HepG2 (cell line): ENCODE results near the gene EDNRA.

ENCODE experiments used
- POLR2A ChIP-seq, 2 experiments: IDR thresholded peaks; 2 replicates each; pipeline ENCODE4 v1.6.1; 2011; ENCODE audit warnings: low read depth in 2 of 2, low read length in 2 of 2, mild to moderate bottlenecking in 1 of 2, moderate library complexity in 1 of 2; ENCODE audit not compliant: insufficient read depth in 1 of 2
- RXRA ChIP-seq: sonication (generic); formaldehyde crosslinking; IDR thresholded peaks from 2 replicates; pipeline ENCODE4 v1.5.1; 2020; ENCODE audit warnings: missing genetic modification reagents
- SIN3B ChIP-seq: fragments of 150-350 bp; IDR thresholded peaks from 2 replicates; pipeline ENCODE4 v1.6.1; 2014; ENCODE audit warnings: low read length
- ZNF225 ChIP-seq: sonication (generic); formaldehyde crosslinking; IDR thresholded peaks from 2 replicates; pipeline ENCODE4 v1.4.0; 2020; ENCODE audit warnings: mild to moderate bottlenecking, missing genetic modification reagents
- TF ChIP-seq, protein P1 (sequence below): sonication (generic); formaldehyde crosslinking; IDR thresholded peaks from 2 replicates; pipeline ENCODE4 v1.5.0; 2020; ENCODE audit warnings: missing genetic modification reagents
- TF ChIP-seq, protein P2 (sequence below): sonication (generic); formaldehyde crosslinking; IDR thresholded peaks from 2 replicates; pipeline ENCODE4 v1.5.0; 2020; ENCODE audit warnings: mild to moderate bottlenecking, missing genetic modification reagents, moderate library complexity
- TF ChIP-seq, protein P3 (sequence below): sonication (generic); formaldehyde crosslinking; IDR thresholded peaks from 2 replicates; pipeline ENCODE4 v1.5.0; 2020; ENCODE audit warnings: missing genetic modification reagents
- TF ChIP-seq, protein P4 (sequence below): IDR thresholded peaks from 2 replicates; pipeline ENCODE4 v1.6.1; 2012; ENCODE audit warnings: low read depth, low read length, improper control_type of control experiment
- TF ChIP-seq, protein P5 (sequence below): sonication (generic); formaldehyde crosslinking; IDR thresholded peaks from 2 replicates; pipeline ENCODE4 v1.4.0; 2020; ENCODE audit warnings: mild to moderate bottlenecking, missing genetic modification reagents

DNA sequence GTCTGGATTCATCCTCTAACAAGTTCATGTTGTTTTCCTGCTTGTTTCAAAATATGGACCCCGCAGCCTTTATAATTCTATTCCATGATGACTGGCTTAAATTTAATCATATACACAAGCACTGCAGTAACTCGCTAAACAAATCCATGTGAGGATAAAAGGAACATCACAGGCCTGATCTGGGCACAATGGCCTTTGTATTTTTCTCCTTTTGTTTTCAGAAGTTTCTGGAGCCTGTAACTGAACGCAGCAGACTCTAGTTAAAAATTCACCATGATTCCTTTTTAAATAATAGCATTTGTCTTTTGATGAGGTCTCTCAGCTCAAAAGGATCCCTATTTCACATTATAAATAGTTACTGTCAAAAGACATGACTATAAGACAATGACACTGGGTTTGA, 106.1 kb downstream of the EDNRA start:
- TF ChIP-seq, protein P1, sequence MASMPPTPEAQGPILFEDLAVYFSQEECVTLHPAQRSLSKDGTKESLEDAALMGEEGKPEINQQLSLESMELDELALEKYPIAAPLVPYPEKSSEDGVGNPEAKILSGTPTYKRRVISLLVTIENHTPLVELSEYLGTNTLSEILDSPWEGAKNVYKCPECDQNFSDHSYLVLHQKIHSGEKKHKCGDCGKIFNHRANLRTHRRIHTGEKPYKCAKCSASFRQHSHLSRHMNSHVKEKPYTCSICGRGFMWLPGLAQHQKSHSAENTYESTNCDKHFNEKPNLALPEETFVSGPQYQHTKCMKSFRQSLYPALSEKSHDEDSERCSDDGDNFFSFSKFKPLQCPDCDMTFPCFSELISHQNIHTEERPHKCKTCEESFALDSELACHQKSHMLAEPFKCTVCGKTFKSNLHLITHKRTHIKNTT: no peak
- TF ChIP-seq ZNF225 (CRISPR knock-in tag): no peak
- TF ChIP-seq, protein P2, sequence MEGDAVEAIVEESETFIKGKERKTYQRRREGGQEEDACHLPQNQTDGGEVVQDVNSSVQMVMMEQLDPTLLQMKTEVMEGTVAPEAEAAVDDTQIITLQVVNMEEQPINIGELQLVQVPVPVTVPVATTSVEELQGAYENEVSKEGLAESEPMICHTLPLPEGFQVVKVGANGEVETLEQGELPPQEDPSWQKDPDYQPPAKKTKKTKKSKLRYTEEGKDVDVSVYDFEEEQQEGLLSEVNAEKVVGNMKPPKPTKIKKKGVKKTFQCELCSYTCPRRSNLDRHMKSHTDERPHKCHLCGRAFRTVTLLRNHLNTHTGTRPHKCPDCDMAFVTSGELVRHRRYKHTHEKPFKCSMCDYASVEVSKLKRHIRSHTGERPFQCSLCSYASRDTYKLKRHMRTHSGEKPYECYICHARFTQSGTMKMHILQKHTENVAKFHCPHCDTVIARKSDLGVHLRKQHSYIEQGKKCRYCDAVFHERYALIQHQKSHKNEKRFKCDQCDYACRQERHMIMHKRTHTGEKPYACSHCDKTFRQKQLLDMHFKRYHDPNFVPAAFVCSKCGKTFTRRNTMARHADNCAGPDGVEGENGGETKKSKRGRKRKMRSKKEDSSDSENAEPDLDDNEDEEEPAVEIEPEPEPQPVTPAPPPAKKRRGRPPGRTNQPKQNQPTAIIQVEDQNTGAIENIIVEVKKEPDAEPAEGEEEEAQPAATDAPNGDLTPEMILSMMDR (CRISPR knock-in tag): no peak
- TF ChIP-seq, protein P3, sequence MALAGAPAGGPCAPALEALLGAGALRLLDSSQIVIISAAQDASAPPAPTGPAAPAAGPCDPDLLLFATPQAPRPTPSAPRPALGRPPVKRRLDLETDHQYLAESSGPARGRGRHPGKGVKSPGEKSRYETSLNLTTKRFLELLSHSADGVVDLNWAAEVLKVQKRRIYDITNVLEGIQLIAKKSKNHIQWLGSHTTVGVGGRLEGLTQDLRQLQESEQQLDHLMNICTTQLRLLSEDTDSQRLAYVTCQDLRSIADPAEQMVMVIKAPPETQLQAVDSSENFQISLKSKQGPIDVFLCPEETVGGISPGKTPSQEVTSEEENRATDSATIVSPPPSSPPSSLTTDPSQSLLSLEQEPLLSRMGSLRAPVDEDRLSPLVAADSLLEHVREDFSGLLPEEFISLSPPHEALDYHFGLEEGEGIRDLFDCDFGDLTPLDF (CRISPR knock-in tag): no peak
- TF ChIP-seq POLR2A (IDR thresholded peaks at IDR 0.05; ENCODE audit: insufficient read depth in 1 of 2, low read depth in 2 of 2, low read length in 2 of 2): no peak
- TF ChIP-seq SIN3B: no peak
- TF ChIP-seq RXRA: no peak
- TF ChIP-seq, protein P4, sequence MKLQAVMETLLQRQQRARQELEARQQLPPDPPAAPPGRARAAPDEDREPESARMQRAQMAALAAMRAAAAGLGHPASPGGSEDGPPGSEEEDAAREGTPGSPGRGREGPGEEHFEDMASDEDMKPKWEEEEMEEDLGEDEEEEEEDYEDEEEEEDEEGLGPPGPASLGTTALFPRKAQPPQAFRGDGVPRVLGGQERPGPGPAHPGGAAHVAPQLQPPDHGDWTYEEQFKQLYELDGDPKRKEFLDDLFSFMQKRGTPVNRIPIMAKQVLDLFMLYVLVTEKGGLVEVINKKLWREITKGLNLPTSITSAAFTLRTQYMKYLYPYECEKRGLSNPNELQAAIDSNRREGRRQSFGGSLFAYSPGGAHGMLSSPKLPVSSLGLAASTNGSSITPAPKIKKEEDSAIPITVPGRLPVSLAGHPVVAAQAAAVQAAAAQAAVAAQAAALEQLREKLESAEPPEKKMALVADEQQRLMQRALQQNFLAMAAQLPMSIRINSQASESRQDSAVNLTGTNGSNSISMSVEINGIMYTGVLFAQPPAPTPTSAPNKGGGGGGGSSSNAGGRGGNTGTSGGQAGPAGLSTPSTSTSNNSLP: no peak
- TF ChIP-seq, protein P5, sequence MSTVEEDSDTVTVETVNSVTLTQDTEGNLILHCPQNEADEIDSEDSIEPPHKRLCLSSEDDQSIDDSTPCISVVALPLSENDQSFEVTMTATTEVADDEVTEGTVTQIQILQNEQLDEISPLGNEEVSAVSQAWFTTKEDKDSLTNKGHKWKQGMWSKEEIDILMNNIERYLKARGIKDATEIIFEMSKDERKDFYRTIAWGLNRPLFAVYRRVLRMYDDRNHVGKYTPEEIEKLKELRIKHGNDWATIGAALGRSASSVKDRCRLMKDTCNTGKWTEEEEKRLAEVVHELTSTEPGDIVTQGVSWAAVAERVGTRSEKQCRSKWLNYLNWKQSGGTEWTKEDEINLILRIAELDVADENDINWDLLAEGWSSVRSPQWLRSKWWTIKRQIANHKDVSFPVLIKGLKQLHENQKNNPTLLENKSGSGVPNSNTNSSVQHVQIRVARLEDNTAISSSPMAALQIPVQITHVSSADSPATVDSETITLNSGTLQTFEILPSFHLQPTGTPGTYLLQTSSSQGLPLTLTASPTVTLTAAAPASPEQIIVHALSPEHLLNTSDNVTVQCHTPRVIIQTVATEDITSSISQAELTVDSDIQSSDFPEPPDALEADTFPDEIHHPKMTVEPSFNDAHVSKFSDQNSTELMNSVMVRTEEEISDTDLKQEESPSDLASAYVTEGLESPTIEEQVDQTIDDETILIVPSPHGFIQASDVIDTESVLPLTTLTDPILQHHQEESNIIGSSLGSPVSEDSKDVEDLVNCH (CRISPR knock-in tag): no peak
